Measurements from ENCODE around the gene PPM1E. TPM values are rescaled to one million over a fixed set of nuclear protein-coding genes. Genes with fewer than 3 reads are reported as not detected.
"Not testable (repeated sequence)": the region's sequence is repeated elsewhere in the genome, so short reads cannot be mapped to it uniquely, and the experiment has no call there.

The PPM1E gene
- total RNA-seq, 1 experiment from 2014 or later = 0.47 TPM

- DNase-seq (ENCODE audit: low read depth) = no peak
Measured at GRCh38 chr17:58947411-58947810, 191.8 kb downstream of the PPM1E start.

- no peak for DNase-seq (ENCODE audit: low read depth)
Measured at GRCh38 chr17:58947824-58948223, 192.2 kb downstream of the PPM1E start.

DNA sequence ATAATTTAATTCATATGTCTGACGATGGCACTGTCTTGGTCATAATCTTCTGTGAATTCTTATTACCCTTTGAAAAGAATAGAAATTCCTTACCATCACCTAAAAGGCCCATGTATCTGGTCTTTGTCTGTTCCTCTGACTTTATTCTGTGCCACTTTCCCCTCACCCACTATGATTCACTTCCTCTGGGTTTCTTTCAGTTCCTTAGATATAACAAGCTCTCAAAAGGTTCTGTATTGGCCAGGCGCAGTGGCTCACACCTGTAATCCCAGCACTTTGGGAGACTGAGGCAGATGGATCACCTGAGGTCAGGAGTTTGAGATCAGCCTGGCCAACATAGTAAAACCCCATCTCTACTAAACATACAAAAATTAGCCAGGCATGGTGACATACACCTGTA lies 198.7 kb downstream of the PPM1E start:
- peak; percentile 63 for DNase-seq (ENCODE audit: low read depth)

GRCh38 chr17:58956997-58957724 lies 201.5 kb downstream of the PPM1E start:
- peak; percentile 52 for DNase-seq (ENCODE audit: low read depth)

DNA sequence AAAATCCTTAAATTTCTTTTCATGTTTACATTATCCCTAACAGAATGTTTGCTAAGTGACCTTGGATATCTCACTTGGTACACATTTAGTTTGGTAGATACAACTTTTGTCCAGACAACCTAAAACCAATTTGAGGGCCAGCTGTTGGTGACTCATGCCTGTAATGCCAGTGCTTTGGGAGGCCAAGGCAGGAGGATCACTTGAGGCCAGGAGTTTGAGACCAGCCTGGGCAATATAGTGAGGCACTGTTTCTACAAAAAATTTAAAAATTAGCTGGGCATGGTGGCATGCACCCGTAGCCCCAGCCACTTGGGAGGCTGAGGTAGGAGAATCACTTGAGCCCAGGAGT lies 202.0 kb downstream of the PPM1E start:
- DNase-seq (ENCODE audit: low read depth) = not testable (repeated sequence)

- DNase-seq (ENCODE audit: low read depth) = peak; percentile 58
Measured at GRCh38 chr17:58960068-58960467, 204.4 kb downstream of the PPM1E start.

- DNase-seq (ENCODE audit: low read depth) = no peak
Measured at GRCh38 chr17:58965221-58965620, 209.6 kb downstream of the PPM1E start.

GRCh38 chr17:58966208-58966607 lies 210.6 kb downstream of the PPM1E start:
- no peak for DNase-seq (ENCODE audit: low read depth)

- no peak for DNase-seq (ENCODE audit: low read depth)
Measured at GRCh38 chr17:58968426-58969061, 212.9 kb downstream of the PPM1E start.

GRCh38 chr17:58969156-58969555 lies 213.5 kb downstream of the PPM1E start:
- DNase-seq (ENCODE audit: low read depth) = no peak

GRCh38 chr17:58969612-58970011 lies 214.0 kb downstream of the PPM1E start:
- no peak for DNase-seq (ENCODE audit: low read depth)

- DNase-seq (ENCODE audit: low read depth) = no peak
Measured at GRCh38 chr17:58970609-58971450, 215.2 kb downstream of the PPM1E start.

GRCh38 chr17:58974354-58974753 lies 218.7 kb downstream of the PPM1E start:
- no peak for DNase-seq (ENCODE audit: low read depth)

DNA sequence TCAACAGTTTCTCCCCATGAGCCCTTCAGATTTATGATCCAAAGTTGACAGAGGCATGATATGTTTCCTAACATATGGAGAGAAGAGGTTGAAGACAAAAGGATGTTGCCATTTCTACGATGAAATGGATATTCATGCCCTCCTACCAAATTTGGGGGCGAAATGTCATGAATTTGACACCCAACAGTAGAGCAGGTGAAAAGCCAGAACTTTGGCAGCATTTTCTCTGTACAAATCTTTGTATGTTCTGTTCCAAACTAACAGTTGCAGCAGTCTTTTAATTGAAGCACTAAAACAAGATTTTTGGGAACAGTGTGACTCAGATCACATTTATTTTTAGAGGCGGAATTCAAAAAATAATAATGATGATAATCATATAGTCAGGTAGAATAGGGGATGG lies 220.9 kb downstream of the PPM1E start:
- no peak for DNase-seq (ENCODE audit: low read depth)

DNA sequence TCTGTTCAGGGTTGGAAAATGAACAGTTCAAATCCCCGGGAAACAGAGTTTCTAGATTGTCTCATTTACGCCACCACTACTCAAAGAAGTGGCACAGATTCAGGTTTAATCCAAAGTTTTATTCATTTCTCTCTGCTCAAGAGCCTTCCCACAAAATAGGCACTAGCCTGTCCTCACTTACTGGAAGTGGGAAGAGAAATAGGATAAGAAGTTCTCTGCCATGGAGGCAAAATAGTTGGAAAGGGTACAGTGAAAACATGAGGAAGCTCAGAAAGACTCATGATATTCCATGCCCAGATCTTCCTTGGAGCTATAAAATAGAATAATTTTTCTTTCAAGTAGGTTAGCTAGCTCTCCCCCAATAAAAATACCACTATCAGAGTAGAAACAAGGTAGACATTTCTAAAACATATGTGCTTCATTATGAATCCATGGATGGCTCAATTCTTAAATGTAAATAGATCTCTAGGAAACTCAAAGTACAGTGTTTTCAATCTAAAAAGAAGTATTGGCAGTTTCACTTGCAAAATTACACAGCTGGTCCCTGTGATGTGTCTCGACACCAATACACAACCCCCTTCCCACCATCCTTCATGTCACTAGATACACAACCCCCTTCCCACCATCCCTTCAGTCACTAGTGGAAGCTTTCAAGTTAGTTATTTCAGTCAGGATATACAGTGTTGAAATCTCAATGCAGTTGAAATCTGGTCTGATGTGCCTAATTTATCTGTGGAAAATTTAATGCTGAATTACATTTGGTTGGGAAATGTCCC lies 225.2 kb downstream of the PPM1E start:
- no peak for DNase-seq (ENCODE audit: low read depth)

- DNase-seq (ENCODE audit: low read depth) = no peak
Measured at GRCh38 chr17:58982626-58983025, 227.0 kb downstream of the PPM1E start.

DNA sequence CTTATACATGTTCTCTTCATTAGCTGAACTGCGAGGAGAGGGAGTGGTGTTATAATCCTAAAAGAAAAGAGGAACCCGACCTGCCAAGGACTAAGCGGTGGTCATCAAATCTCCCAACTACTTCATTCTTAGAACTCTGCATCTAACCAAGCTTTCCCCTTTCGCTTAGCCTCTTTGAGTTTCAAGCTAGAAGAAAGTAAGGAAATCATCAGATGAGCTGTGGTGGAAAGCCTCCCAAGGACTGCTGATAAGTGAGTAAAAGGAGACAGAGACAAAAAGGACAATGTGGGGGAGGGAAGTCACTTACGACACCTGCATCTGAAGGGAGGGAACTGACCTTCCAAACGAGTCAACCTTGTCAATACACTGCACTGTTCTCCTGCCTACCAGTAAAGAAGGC lies 229.7 kb downstream of the PPM1E start:
- DNase-seq (ENCODE audit: low read depth) = no peak

DNA sequence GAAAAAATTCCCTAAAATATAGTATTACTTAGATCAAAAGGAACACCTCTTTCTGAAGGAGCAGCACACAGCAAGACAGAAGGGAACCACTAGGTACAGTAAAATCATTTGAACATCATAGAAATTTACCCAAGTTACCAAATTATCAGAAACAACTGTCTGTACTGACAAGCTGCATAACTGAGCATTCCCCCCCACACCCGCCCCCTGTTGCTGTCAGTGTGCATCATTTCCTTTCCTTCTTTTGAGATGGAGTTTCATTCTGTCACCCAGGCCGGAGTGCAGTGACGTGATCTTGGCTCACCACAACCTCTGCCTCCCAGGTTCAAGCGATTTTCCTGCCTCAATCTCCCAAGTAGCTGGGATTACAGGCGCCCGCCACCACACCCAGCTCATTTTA lies 230.3 kb downstream of the PPM1E start:
- DNase-seq (ENCODE audit: low read depth) = peak; percentile 53

- no peak for DNase-seq (ENCODE audit: low read depth)
Measured at GRCh38 chr17:58989629-58990028, 234.0 kb downstream of the PPM1E start.

GRCh38 chr17:58991718-58992331 lies 236.2 kb downstream of the PPM1E start:
- no peak for DNase-seq (ENCODE audit: low read depth)

DNA sequence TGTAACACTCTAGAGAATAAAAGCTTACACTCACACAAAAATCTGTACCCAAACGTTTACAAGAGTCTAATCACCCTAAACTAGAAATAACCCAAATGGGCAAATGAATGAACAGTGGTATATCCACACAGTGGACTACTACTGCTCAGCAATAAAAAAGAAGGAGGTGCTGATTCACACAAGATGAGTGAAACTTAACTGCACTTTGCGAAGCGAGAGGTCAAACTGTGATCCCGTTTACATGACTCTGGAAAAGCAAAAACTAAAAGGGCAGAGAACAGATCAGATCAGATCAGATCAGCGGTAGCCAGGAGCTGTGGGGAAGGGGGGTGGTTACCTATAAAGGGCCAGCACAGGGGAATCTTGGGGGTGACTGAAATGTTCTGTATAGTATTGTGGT lies 237.7 kb downstream of the PPM1E start:
- DNase-seq (ENCODE audit: low read depth) = no peak
